Mesothelial cell of epicardium (in vitro differentiated cells): ENCODE measurements around the gene CENPB. TPM values are rescaled to one million over a fixed set of nuclear protein-coding genes. Genes with fewer than 3 reads are reported as not detected.

Experiments used
- DNase-seq, 2 experiments: peaks; one replicate each; pipeline ENCODE4 v3.0.0; 2021; ENCODE audit warnings: low spot score in 2 of 2; ENCODE audit not compliant: unreplicated experiment in 2 of 2
- H3K27ac Mint-ChIP-seq: 2 replicates; pipeline ENCODE4 v1.8.0; 2021; ENCODE audit warnings: mixed read lengths
- H3K27me3 Mint-ChIP-seq: 2 replicates; pipeline ENCODE4 v1.8.0; 2021; ENCODE audit warnings: low read depth, mixed read lengths
- H3K36me3 Mint-ChIP-seq: 2 replicates; pipeline ENCODE4 v1.8.0; 2021; ENCODE audit warnings: mixed read lengths
- H3K4me1 Mint-ChIP-seq: 2 replicates; pipeline ENCODE4 v1.8.0; 2021; ENCODE audit warnings: mixed read lengths
- H3K4me3 Mint-ChIP-seq: 2 replicates; pipeline ENCODE4 v1.8.0; 2021; ENCODE audit warnings: mild to moderate bottlenecking, moderate library complexity, mixed read lengths
- H3K9me3 Mint-ChIP-seq: 2 replicates; pipeline ENCODE4 v1.8.0; 2021; ENCODE audit warnings: mixed read lengths
- CTCF ChIP-seq: fragments of 200-600 bp; sonication (generic); IDR thresholded peaks from one replicate; pipeline ENCODE4 v1.5.0; 2021; ENCODE audit warnings: antibody characterized with exemption; ENCODE audit not compliant: unreplicated experiment
- total RNA-seq: library from RNA; stranded (reverse); gene quantifications from 3 replicates; pipeline ENCODE4 v1.2.1, GENCODE V29; 2021

The CENPB gene
- total RNA-seq, 1 donor from 2014 or later: 63.0 TPM

DNA sequence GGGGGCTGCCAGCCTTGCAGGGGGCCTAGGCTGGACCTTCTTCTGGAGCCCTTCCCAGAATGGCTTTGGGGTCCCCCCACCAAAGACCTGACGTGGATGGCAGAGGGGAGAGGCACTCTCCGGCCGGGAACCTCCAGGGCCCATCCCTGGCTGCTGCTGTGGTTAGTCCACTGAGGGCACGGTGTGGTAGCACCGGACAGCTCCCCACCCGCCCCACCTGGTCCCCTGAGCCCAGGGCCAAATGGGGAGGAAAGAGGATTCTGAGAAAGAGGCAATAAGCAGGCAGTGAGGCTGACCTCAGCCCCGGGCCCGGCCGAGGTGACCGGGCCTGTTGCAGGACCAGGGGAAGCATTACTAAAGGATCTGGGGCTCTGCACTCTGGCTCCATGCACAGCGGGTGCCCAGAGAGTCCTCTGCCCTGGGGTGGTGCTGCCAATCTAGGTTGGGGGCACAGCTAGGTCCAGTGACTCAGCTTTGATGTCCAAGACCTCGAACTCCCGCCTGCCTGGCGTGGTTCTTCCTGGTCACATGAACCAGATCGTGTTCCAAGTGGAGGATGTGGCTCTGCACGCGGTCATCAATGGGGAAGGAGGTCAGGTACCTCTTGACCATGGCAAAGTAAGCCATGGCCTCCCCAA, 2.2 kb downstream of the CENPB start:
- Mint-ChIP-seq H3K9me3 (no peaks in the 10 kb centered on the region), H3K27ac (no peak overlapping the region), H3K36me3 (no peaks in the 10 kb centered on the region), H3K27me3 (peaks cover 12% of the 10 kb centered on the region), H3K4me1 (peaks cover 42% of the 10 kb centered on the region), H3K4me3 (peak overlapping the region; percentile 57)
- no peak for TF ChIP-seq CTCF
- DNase-seq: no peak

DNA sequence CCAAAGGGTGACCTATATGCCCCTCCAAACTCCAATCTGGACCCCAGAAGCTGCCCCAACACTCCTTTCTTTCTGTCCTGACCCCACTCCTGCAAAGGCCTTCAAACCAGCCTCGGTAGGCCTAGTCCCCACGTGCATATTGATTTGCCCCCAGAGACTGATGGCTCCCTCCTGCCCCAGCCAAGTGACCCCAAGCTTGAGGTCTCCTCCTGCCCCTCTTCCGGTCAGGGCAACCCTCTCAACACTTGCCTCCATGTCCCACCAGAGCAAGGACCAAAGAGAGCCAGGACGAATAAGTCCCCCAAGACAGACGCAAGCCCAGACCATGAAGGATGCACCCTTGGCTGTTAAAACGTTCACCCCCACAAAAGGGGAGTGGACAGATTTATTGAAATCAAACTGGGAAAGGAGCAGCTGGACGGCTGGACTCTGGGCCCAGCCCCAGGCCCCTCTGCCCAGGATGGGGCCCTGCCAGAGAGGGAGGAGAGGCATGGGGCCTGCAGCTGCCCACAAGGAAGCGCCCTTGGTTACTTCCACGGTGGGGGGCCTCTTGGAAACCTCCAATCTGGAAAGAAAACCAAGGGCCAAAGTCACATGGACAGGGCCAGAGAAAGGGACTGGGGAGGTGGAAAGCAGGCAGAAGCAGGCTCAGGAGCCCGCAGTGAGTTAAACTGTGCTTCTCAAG, 2.9 kb downstream of the CENPB start:
- peaks cover 17% of the 10 kb centered on the region for H3K27me3 Mint-ChIP-seq
- DNase-seq: no peak
- peak overlapping the region; percentile 37 for H3K4me3 Mint-ChIP-seq
- peaks cover 42% of the 10 kb centered on the region for H3K4me1 Mint-ChIP-seq
- no peaks in the 10 kb centered on the region for H3K36me3 Mint-ChIP-seq
- H3K27ac Mint-ChIP-seq: peak overlapping the region; percentile 93
- no peaks in the 10 kb centered on the region for H3K9me3 Mint-ChIP-seq
- no peak for TF ChIP-seq CTCF

DNA sequence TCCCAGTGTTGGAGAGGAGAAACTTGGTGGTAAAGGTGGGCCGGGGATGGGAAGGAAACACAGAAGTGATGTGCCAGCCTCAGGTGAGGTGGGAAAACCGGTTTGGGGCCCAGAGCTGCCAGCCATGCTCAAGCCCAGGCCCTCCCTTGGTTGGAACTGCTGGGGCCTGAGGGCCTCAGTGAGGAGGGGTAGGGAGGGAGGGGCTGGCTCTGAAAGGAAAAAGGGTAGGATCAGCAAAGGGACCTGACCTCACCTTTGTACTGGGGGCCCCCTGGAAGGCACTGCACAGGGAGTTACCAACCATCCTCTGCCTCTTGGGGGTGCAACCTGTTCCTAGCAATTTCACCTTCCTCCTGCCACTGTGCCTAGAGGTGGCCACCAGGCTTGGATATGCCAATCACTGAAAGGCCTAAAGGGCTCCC, 3.5 kb downstream of the CENPB start:
- peaks cover 23% of the 10 kb centered on the region for H3K27me3 Mint-ChIP-seq
- peak overlapping the region; percentile 37 for H3K4me3 Mint-ChIP-seq
- TF ChIP-seq CTCF: no peak

GRCh38 chr20:3782597-3782996, 3.9 kb downstream of the CENPB start:
- Mint-ChIP-seq H3K36me3 (no peaks in the 10 kb centered on the region), H3K27ac (peak overlapping the region; percentile 89), H3K9me3 (no peaks in the 10 kb centered on the region), H3K4me1 (peaks cover 45% of the 10 kb centered on the region), H3K4me3 (no peak overlapping the region), H3K27me3 (peaks cover 26% of the 10 kb centered on the region)
- DNase-seq: no peak
- TF ChIP-seq CTCF: no peak

More for the DNA sequence above, 3.5 kb downstream of the CENPB start:
- DNase-seq: no peak
- Mint-ChIP-seq H3K9me3 (no peaks in the 10 kb centered on the region), H3K36me3 (no peaks in the 10 kb centered on the region), H3K4me1 (peaks cover 45% of the 10 kb centered on the region), H3K27ac (peak overlapping the region; percentile 93)

DNA sequence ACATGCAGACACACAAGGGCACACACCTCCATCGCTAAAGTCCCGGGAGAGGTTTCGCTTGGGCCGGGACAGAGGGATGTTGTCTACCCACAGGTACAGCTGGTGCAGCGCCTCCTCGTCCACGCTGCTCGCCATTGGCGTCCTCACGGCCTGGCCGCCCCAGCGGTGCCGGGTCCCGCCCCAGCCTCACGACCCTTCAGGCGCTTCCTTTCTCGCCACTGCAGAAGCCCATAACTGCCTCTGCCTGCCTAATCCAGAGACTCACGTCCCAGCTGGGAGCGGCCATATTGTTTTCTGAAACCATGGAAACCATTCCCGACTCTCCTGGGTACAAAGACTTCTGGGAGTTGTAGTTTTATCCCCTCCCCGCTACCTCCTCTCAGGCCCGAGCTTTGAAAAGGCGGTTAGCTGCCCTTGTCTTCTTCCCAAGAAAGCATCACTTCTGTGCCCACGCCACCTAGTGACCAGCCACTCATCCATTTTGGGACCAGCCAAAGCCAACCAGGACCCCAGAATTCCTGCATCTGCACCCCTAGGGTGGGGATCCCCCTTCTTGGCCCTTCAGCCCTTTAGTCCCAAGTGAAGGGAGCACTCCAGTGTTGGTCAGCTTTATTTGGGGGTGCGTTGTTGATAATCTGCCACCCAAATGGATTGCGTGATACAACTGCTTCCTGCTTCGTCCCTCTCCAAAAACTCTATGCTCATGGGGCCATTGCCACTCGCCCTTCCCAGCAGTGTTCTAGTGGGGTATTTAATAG, 5.2 kb downstream of the CENPB start, which contains the start of gene SPEF1:
Gene SPEF1, minus strand, starts transcription at position 296 of the 758 bp plus-strand sequence. Its CDS starts 161 bp downstream, at position 135.
- peak within 1 kb of the TSS; percentile 48 for H3K4me3 Mint-ChIP-seq

More for the DNA sequence above, 5.2 kb downstream of the CENPB start, which contains the start of gene SPEF1:
- Mint-ChIP-seq H3K9me3 (no peaks in the 10 kb centered on the region), H3K4me1 (peaks cover 47% of the 10 kb centered on the region), H3K36me3 (no peaks in the 10 kb centered on the region), H3K27me3 (peaks cover 36% of the 10 kb centered on the region), H3K27ac (peak within 1 kb of the TSS; percentile 89)
- peak in 1 of 2 experiments; percentile 64 for DNase-seq
- peak; percentile 28 for TF ChIP-seq CTCF
